ENCODE measurements around the gene BIN1. TPM values are rescaled to one million over a fixed set of nuclear protein-coding genes. Genes with fewer than 3 reads are reported as not detected.
"Not testable (repeated sequence)": the region's sequence is repeated elsewhere in the genome, so short reads cannot be mapped to it uniquely, and the experiment has no call there.

BIN1 gene
- total RNA-seq, 2 experiments from 2014 or later: 95.2 to 102 TPM

DNA sequence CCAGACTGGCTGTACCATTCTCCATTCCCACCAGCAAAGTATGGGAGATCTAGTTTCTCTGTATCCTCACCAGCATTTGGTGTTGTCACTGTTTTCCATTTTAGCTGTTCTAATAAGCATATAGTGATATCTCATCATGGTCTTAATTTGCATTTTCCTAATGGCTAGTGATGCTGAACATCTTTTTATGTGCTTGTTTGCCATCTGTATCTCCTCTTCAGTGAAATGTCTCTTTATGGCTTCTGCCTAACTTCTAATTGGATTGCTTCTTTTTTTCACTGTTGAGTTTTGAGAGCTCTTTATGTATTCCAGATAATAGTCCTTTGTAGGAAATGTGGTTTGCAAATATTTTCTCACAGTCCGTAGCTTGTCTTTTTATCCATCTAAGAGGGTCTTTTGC lies 18.9 kb upstream of the BIN1 start:
- peaks cover 2% of the 10 kb centered on the region for H3K27me3 Mint-ChIP-seq
- no peaks in the 10 kb centered on the region for H3K9me3 Mint-ChIP-seq
- H3K36me3 Mint-ChIP-seq (ENCODE audit: low read depth): no peaks in the 10 kb centered on the region
- peaks cover 5% of the 10 kb centered on the region for H3K4me1 Mint-ChIP-seq (ENCODE audit: low read depth)
- H3K4me3 Mint-ChIP-seq: no peak overlapping the region
- intact Hi-C loops (cut with micrococcal nuclease): no loop called here
- TF ChIP-seq, protein P1, sequence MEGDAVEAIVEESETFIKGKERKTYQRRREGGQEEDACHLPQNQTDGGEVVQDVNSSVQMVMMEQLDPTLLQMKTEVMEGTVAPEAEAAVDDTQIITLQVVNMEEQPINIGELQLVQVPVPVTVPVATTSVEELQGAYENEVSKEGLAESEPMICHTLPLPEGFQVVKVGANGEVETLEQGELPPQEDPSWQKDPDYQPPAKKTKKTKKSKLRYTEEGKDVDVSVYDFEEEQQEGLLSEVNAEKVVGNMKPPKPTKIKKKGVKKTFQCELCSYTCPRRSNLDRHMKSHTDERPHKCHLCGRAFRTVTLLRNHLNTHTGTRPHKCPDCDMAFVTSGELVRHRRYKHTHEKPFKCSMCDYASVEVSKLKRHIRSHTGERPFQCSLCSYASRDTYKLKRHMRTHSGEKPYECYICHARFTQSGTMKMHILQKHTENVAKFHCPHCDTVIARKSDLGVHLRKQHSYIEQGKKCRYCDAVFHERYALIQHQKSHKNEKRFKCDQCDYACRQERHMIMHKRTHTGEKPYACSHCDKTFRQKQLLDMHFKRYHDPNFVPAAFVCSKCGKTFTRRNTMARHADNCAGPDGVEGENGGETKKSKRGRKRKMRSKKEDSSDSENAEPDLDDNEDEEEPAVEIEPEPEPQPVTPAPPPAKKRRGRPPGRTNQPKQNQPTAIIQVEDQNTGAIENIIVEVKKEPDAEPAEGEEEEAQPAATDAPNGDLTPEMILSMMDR (IDR thresholded peaks at IDR 0.05): no peak
- no peak for ATAC-seq
- CTCF ChIA-PET: no interaction called here
- DNase-seq: no peak
- no peak overlapping the region for H3K27ac Mint-ChIP-seq
- POLR2A ChIA-PET: no interaction called here

DNA sequence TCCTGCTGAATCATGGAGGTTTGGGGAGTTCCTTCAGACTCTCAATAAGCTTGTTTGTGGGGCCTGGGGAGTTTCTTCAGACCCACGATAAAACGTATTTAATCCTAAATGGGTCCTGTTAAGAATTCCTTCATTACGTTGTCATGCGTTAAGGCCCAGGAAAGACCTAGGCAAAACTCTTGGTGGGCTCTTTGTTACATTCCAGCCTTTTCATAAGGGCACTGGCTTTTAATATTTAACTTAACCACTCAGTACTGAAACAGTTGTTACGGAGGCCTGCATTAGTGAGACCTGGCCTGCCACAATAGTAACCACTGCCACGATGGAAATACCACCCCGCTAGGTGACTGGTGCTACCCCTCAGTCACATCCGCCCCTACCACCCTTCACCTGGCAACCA lies 17.5 kb upstream of the BIN1 start:
- POLR2A ChIA-PET: no interaction called here
- peaks cover 2% of the 10 kb centered on the region for H3K27me3 Mint-ChIP-seq
- no peaks in the 10 kb centered on the region for H3K36me3 Mint-ChIP-seq (ENCODE audit: low read depth)
- no peak for ATAC-seq
- H3K27ac Mint-ChIP-seq: no peak overlapping the region
- CTCF ChIA-PET: no interaction called here
- DNase-seq: no peak
- no peaks in the 10 kb centered on the region for H3K9me3 Mint-ChIP-seq
- no peak overlapping the region for H3K4me3 Mint-ChIP-seq
- intact Hi-C loops (cut with micrococcal nuclease): no loop called here
- H3K4me1 Mint-ChIP-seq (ENCODE audit: low read depth): peaks cover 5% of the 10 kb centered on the region
- TF ChIP-seq, protein P1 (IDR thresholded peaks at IDR 0.05): no peak

DNA sequence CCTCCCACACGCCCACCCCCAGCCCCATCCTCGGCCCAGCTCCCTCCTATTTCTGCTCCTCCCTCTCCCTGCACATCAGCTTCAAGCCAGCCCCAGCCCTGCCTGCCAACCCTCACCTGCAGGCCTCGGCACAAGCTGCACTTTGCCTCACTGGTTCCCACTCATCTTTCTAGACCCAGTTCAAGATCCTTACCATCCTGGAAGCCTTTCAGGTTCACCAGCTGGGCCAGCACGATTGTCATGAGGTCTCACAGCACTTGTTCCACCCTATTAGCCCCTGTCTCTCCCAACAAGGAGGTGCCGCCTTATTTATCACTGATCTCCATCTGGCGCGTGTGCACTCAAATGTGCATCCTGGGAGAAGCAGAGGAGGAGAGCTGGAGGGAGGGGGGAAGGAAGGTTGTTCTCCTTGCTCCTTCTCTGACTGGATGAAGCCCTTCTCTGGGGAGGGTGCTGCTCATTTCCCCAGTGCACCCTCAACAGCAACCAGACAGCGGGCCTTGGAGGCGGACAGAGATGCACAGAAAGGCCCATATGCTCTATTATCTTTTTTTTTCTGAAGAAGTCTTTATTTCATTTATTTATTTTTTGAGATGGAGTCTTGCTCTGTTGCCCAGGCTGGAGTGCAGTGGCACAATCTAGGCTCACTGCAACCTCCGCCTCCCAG lies 15.5 kb upstream of the BIN1 start:
- no peaks in the 10 kb centered on the region for H3K27me3 Mint-ChIP-seq
- ChIA-PET POLR2A (no interaction called here), CTCF (no interaction called here)
- DNase-seq: no peak
- ATAC-seq: no peak
- H3K4me3 Mint-ChIP-seq: no peak overlapping the region
- intact Hi-C loops (cut with micrococcal nuclease): no loop called here
- H3K27ac Mint-ChIP-seq: no peak overlapping the region
- H3K9me3 Mint-ChIP-seq: no peaks in the 10 kb centered on the region
- no peaks in the 10 kb centered on the region for H3K4me1 Mint-ChIP-seq (ENCODE audit: low read depth)
- H3K36me3 Mint-ChIP-seq (ENCODE audit: low read depth): no peaks in the 10 kb centered on the region
- TF ChIP-seq, protein P1 (IDR thresholded peaks at IDR 0.05): no peak

DNA sequence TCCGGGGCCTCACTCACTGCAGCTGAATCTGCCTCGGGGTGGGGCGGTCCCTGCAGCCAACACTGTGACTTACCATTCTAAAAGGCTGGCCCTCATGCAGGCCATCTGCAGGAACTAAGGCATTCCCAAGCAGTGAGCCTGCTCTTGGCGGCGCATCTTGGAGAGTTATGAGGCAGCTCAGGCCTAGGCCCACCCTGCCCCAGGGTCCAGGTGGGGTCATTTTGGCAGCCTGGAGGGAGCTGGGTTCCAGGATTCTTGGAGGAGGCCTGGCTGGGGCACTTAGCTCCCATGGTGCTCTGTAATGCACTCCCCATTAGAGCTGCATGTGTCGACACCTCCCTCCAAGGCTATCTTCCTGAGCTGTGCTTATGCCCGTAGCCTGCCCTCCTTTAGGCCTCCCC lies 14.8 kb upstream of the BIN1 start:
- Mint-ChIP-seq H3K4me1 (ENCODE audit: low read depth) (no peaks in the 10 kb centered on the region), H3K4me3 (no peak overlapping the region), H3K27ac (no peak overlapping the region), H3K27me3 (no peaks in the 10 kb centered on the region), H3K9me3 (no peaks in the 10 kb centered on the region), H3K36me3 (ENCODE audit: low read depth) (no peaks in the 10 kb centered on the region)
- DNase-seq (no peak), ATAC-seq (no peak)
- CTCF ChIA-PET: no interaction called here
- POLR2A ChIA-PET: no interaction called here
- intact Hi-C loops (cut with micrococcal nuclease): no loop called here
- TF ChIP-seq, protein P1 (IDR thresholded peaks at IDR 0.05): no peak

DNA sequence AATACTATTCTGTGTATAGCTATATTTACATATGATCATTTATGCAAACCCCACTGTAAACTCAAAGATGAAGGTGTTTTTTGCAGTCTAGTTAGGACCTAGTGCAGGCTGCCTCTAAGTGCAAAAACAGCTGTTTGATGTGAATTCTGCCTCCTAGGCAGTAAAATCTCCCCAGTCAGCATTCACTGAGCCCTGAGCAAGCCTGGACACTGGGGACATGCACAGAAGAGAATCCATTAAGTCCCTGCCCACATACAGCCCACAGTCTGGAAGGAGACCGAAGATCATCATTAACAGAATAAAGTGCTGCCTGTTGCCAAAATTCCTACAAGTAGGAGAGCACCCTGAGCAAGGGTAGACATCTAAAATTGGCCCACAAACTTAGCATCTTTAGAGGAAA lies 14.4 kb upstream of the BIN1 start:
- intact Hi-C loops (cut with micrococcal nuclease): no loop called here
- ChIA-PET CTCF (no interaction called here), POLR2A (no interaction called here)
- H3K27me3 Mint-ChIP-seq: no peaks in the 10 kb centered on the region
- H3K36me3 Mint-ChIP-seq (ENCODE audit: low read depth): no peaks in the 10 kb centered on the region
- H3K4me1 Mint-ChIP-seq (ENCODE audit: low read depth): no peaks in the 10 kb centered on the region
- H3K27ac Mint-ChIP-seq: no peak overlapping the region
- TF ChIP-seq, protein P1 (IDR thresholded peaks at IDR 0.05): no peak
- H3K9me3 Mint-ChIP-seq: no peaks in the 10 kb centered on the region
- no peak for ATAC-seq
- DNase-seq: no peak
- H3K4me3 Mint-ChIP-seq: no peak overlapping the region

DNA sequence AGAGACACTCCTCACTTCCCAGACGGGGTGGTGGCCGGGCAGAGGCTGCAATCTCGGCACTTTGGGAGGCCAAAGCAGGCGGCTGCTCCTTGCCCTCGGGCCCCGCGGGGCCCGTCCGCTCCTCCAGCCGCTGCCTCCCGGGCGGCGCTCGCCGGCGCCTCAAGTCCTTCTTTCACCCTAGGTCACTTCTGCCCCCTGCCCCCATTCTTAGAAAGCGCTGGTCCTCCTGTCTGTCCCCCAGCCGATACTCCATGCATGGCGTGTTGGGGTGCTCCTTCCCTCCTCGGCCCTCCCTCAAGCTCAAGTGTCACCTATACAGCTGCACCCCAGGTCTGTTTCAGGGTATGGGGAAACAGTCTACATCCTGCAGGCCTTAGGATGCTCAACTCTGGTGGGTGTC lies 13.5 kb upstream of the BIN1 start:
- ATAC-seq; H3K36me3 Mint-ChIP-seq (ENCODE audit: low read depth); POLR2A ChIA-PET: not testable (repeated sequence)

More for the DNA sequence above, 13.5 kb upstream of the BIN1 start:
- H3K4me1 Mint-ChIP-seq (ENCODE audit: low read depth); intact Hi-C loops (cut with micrococcal nuclease); H3K4me3 Mint-ChIP-seq; H3K9me3 Mint-ChIP-seq; CTCF ChIA-PET; H3K27ac Mint-ChIP-seq; DNase-seq; H3K27me3 Mint-ChIP-seq: not testable (repeated sequence)
